A172 (cell line): ENCODE data around the gene GIT1. TPM values are rescaled to one million over a fixed set of nuclear protein-coding genes. Genes with fewer than 3 reads are reported as not detected.

Source experiments
- total RNA-seq: library from RNA; depleted of rRNA; stranded (reverse); fragments of >200 nt; shearing (Covaris generic); gene quantifications from 2 replicates; pipeline ENCODE4 v1.2.3, GENCODE V29; 2014; rRNA removed

GIT1 gene
- total RNA-seq, 1 experiment from 2014 or later, result 51.8 TPM

Other genes with a start within 250 kb of the GIT1 start
- gene TAOK1, start 199.3 kb downstream of the GIT1 start, total RNA-seq, result 46.6 and 64.3 TPM in 2 replicates
- gene ABHD15, start 22.6 kb downstream of the GIT1 start, total RNA-seq, result 11.6 and 11.7 TPM in 2 replicates
- 64.1 and 68.5 TPM in 2 replicates for gene TP53I13, start 20.9 kb downstream of the GIT1 start, total RNA-seq
- 17.6 and 21.8 TPM in 2 replicates for gene ANKRD13B, start 3.5 kb upstream of the GIT1 start, total RNA-seq
- gene CORO6, start 33.3 kb upstream of the GIT1 start, total RNA-seq, result 12.2 and 14.8 TPM in 2 replicates